Thoracic aorta (tissue), 2 donors: Measurements from ENCODE around the gene PPP2R2D. TPM values are rescaled to one million over a fixed set of nuclear protein-coding genes. Genes with fewer than 3 reads are reported as not detected.

Source experiments
- ATAC-seq: fragments of 150-250 bp; one replicate; pipeline ENCODE4 v1.8.0; 2017; ENCODE audit warnings: low read depth; ENCODE audit not compliant: insufficient number of reproducible peaks, low FRiP score
- DNase-seq: peaks from one replicate; pipeline ENCODE4 v3.0.0-alpha.2; 2020; ENCODE audit warnings: low spot score
- H3K27ac ChIP-seq, 2 donors: fragments of 200-600 bp; sonication (generic); 1 replicate in 1 of 2; 2 replicates in 1 of 2; pipeline ENCODE4 v1.5.1; 2016; ENCODE audit warnings: mild to moderate bottlenecking in 2 of 2, moderate library complexity in 2 of 2
- H3K27me3 ChIP-seq: fragments of 200-600 bp; sonication (generic); replicated peaks from 2 replicates; pipeline ENCODE4 v1.6.0; 2016; ENCODE audit warnings: mild to moderate bottlenecking; ENCODE audit not compliant: insufficient read depth
- H3K36me3 ChIP-seq: fragments of 200-600 bp; sonication (generic); one replicate; pipeline ENCODE4 v1.5.1; 2016
- H3K4me1 ChIP-seq, 2 donors: fragments of 200-600 bp; sonication (generic); 1 replicate in 1 of 2; 2 replicates in 1 of 2; pipeline versions ENCODE4 v1.5.1 to v1.6.0; 2016; ENCODE audit warnings: low read depth in 2 of 2, mild to moderate bottlenecking in 1 of 2; ENCODE audit not compliant: control insufficient read depth in 1 of 2
- H3K4me3 ChIP-seq: fragments of 200-600 bp; sonication (generic); 2 replicates; pipeline ENCODE4 v1.5.1; 2016; ENCODE audit warnings: mild to moderate bottlenecking
- H3K9me3 ChIP-seq: fragments of 200-600 bp; sonication (generic); 2 replicates; pipeline ENCODE4 v1.5.1; 2016
- total RNA-seq, 2 donors: library from RNA; depleted of rRNA; stranded (reverse); fragments of >200 nt; gene quantifications; one replicate each; pipeline versions ENCODE4 v1.1.0 to v1.2.3, GENCODE V29; 2016
- TF ChIP-seq, protein P1 (sequence below): fragments of 200-600 bp; sonication (generic); IDR thresholded peaks from one replicate; pipeline ENCODE4 v1.5.1; 2019; ENCODE audit warnings: antibody characterized with exemption

The PPP2R2D gene
- total RNA-seq, 2 donors from 2014 or later: 23.0 to 34.1 TPM

GRCh38 chr10:131998050-131998844 lies 97.4 kb downstream of the PPP2R2D start:
- TF ChIP-seq, protein P1, sequence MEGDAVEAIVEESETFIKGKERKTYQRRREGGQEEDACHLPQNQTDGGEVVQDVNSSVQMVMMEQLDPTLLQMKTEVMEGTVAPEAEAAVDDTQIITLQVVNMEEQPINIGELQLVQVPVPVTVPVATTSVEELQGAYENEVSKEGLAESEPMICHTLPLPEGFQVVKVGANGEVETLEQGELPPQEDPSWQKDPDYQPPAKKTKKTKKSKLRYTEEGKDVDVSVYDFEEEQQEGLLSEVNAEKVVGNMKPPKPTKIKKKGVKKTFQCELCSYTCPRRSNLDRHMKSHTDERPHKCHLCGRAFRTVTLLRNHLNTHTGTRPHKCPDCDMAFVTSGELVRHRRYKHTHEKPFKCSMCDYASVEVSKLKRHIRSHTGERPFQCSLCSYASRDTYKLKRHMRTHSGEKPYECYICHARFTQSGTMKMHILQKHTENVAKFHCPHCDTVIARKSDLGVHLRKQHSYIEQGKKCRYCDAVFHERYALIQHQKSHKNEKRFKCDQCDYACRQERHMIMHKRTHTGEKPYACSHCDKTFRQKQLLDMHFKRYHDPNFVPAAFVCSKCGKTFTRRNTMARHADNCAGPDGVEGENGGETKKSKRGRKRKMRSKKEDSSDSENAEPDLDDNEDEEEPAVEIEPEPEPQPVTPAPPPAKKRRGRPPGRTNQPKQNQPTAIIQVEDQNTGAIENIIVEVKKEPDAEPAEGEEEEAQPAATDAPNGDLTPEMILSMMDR: no peak
- no peak for ATAC-seq
- Histone ChIP-seq H3K4me3 (no peak overlapping the region), H3K27ac (peak overlapping the region in 1 of 2 donors; percentile 19), H3K27me3 (no peaks in the 10 kb centered on the region), H3K4me1 (peaks cover 0 to 16% of the 10 kb centered on the region in 2 donors), H3K36me3 (no peaks in the 10 kb centered on the region), H3K9me3 (no peaks in the 10 kb centered on the region)
- DNase-seq: no peak

DNA sequence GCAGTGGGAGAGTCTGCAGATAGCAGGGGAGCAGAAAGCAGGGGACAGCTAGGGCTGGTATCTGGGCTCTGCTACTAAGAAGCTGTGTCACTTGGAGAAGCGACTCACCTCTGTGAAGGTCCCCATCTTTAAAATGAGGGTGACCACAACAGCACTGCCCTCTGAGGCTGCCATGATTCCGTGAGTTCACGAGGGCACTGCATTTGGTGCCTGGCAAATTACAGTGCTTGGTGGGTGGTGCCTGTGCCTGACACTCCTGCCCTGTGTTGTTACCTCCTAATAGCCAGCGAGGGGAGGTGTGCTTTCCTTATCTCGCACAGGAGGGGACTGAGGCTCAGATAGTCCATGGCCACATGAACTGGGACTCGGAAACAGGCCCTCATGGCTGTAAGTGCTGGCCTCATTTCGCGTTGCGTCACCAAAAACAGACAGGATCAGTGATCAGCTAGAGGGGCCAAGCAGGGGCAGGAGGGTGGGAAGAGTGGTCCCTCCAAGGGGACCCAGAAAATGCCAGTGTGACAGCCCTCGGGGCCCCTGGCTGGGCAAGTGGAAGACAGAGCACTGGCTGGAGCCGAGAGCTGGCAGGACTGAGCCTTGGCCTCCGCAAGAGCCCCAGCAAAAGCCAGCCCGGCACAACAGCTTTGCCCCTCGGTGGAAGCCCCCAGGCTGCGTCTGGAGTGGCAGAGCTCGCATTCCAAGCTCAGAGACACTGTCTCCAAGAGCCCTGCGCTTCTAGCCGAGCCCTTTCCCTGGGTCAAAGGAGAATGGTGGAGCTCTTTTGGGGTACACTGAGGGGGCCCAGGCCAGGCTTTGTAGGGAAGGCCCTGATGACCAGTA lies 98.3 kb downstream of the PPP2R2D start:
- ATAC-seq (no peak), DNase-seq (no peak)
- Histone ChIP-seq H3K27ac (no peak overlapping the region), H3K4me1 (peaks cover 0 to 16% of the 10 kb centered on the region in 2 donors), H3K4me3 (no peak overlapping the region), H3K36me3 (no peaks in the 10 kb centered on the region), H3K9me3 (no peaks in the 10 kb centered on the region), H3K27me3 (no peaks in the 10 kb centered on the region)
- TF ChIP-seq, protein P1: no peak

DNA sequence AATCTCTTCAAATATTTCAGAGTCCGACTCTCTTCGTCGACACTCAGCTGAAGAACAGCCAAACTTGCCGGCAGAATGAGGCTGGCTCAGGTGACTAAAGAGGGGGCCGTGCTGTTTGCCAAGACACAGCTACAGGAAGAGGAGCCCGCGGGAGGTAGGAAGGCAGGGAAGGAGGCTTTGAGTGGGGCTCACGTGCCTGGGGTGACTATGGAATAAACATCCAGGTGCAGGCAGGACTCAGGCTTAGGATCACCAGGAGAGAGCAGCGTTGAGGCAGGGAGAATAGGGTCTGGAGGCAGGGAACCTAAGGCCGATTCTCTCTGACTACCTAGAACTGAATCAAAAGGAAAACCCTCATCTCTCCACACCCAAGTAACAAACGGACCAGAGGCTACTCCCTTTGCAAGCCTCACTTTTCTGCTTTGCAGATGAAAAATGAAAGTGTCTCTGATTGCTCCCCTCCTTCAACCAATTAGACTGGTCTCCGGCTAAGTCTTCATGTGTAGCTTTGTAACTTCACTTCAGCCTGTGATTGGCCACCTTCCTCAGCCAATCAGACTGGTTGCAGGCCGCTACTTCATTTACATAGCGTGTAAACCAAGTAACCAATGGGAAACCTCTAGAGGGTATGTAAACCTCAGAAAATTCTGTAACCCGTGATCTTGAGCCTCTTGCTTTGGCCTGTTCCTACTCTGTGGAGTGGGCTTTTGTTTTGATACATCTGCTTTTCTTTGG lies 100.6 kb downstream of the PPP2R2D start:
- no peaks in the 10 kb centered on the region for H3K9me3 ChIP-seq
- no peaks in the 10 kb centered on the region for H3K27me3 ChIP-seq
- peak overlapping the region; percentile 33 for H3K4me3 ChIP-seq
- no peaks in the 10 kb centered on the region for H3K36me3 ChIP-seq
- ATAC-seq: no peak
- H3K4me1 ChIP-seq: peaks cover 0 to 14% of the 10 kb centered on the region in 2 donors
- TF ChIP-seq, protein P1: no peak
- no peak for DNase-seq
- no peak overlapping the region for H3K27ac ChIP-seq

DNA sequence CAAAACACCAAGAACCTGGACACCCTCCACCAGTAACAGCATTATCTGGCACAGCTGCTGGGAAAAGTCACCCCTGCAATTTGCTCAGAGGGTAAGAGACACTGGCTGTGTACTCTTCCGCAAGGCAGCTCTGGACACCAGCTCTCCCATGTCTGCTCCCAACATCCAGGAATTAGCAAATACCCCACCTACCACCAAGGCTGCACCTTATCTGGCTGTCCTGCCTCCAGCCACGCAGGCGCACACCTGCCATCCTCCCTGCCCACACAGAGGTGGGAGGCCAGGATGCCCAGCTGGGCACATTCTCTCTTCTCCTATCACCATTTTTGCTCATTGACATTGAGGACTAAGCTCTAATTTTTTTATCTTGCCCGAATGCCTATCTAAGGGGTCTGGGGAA lies 101.2 kb downstream of the PPP2R2D start:
- no peaks in the 10 kb centered on the region for H3K27me3 ChIP-seq
- ATAC-seq: no peak
- H3K9me3 ChIP-seq: no peaks in the 10 kb centered on the region
- H3K36me3 ChIP-seq: no peaks in the 10 kb centered on the region
- H3K4me3 ChIP-seq: no peak overlapping the region
- no peak overlapping the region for H3K27ac ChIP-seq
- DNase-seq: no peak
- TF ChIP-seq, protein P1: no peak
- H3K4me1 ChIP-seq: peaks cover 0 to 8% of the 10 kb centered on the region in 2 donors
